HepG2 (cell line): Measurements from ENCODE around the gene SFTPB. TPM values are rescaled to one million over a fixed set of nuclear protein-coding genes. Genes with fewer than 3 reads are reported as not detected.

Experiments used
- AKAP8 ChIP-seq: sonication (generic); formaldehyde crosslinking; IDR thresholded peaks from 2 replicates; pipeline ENCODE4 v1.5.1; 2020; ENCODE audit warnings: mild to moderate bottlenecking, missing genetic modification reagents
- BRD4 ChIP-seq: sonication (generic); formaldehyde crosslinking; IDR thresholded peaks from 2 replicates; pipeline ENCODE4 v1.4.0; 2020; ENCODE audit warnings: missing genetic modification reagents
- CAMTA2 ChIP-seq: sonication (generic); formaldehyde crosslinking; IDR thresholded peaks from 2 replicates; pipeline ENCODE4 v1.4.0; 2020; ENCODE audit warnings: mild to moderate bottlenecking, missing genetic modification reagents, borderline replicate concordance
- CBFB ChIP-seq: sonication (generic); formaldehyde crosslinking; IDR thresholded peaks from 2 replicates; pipeline ENCODE4 v1.4.0; 2020; ENCODE audit warnings: missing genetic modification reagents
- FOXA3 ChIP-seq: IDR thresholded peaks from 2 replicates; pipeline ENCODE4 v1.6.1; 2016; ENCODE audit warnings: missing genetic modification reagents, missing compliant biosample characterization
- GATAD1 ChIP-seq: IDR thresholded peaks from 2 replicates; pipeline ENCODE4 v1.6.1; 2016; ENCODE audit warnings: missing genetic modification reagents, missing compliant biosample characterization
- GATAD2A ChIP-seq: IDR thresholded peaks from 2 replicates; pipeline ENCODE4 v1.6.1; 2016
- GTF2F1 ChIP-seq: fragments of 150-350 bp; IDR thresholded peaks from 2 replicates; pipeline ENCODE4 v1.6.1; 2014; ENCODE audit warnings: low read length
- HOXA3 ChIP-seq: sonication (generic); formaldehyde crosslinking; IDR thresholded peaks from 2 replicates; pipeline ENCODE4 v1.5.0; 2020; ENCODE audit warnings: missing genetic modification reagents
- KDM3A ChIP-seq: IDR thresholded peaks from 2 replicates; pipeline ENCODE4 v1.6.1; 2018; ENCODE audit warnings: low read depth, missing compliant biosample characterization
- RBFOX2 ChIP-seq: fragments of 200-400 bp; formaldehyde crosslinking; IDR thresholded peaks from 2 replicates; pipeline ENCODE4 v1.6.1; 2017; ENCODE audit warnings: low read depth, mild to moderate bottlenecking, low read length
- SAFB2 ChIP-seq: sonication (generic); formaldehyde crosslinking; IDR thresholded peaks from 2 replicates; pipeline ENCODE4 v1.5.1; 2020; ENCODE audit warnings: missing genetic modification reagents, low read depth, mild to moderate bottlenecking, borderline replicate concordance
- SMC3 ChIP-seq: IDR thresholded peaks from 2 replicates; pipeline ENCODE4 v1.6.1; 2011; ENCODE audit warnings: low read length, improper control_type of control experiment
- SSRP1 ChIP-seq: IDR thresholded peaks from 2 replicates; pipeline ENCODE4 v1.6.1; 2016; ENCODE audit warnings: control low read depth
- SYNCRIP ChIP-seq: fragments of 200-400 bp; formaldehyde crosslinking; IDR thresholded peaks from 2 replicates; pipeline ENCODE4 v1.6.1; 2018; ENCODE audit warnings: mild to moderate bottlenecking, low read depth, low read length; ENCODE audit not compliant: insufficient read depth
- ZBTB33 ChIP-seq: sonication (generic); formaldehyde crosslinking; IDR thresholded peaks from 2 replicates; pipeline ENCODE4 v1.4.0; 2020; ENCODE audit warnings: missing genetic modification reagents
- ZFP82 ChIP-seq: sonication (generic); formaldehyde crosslinking; IDR thresholded peaks from 2 replicates; pipeline ENCODE4 v1.5.1; 2020; ENCODE audit warnings: mild to moderate bottlenecking, missing genetic modification reagents, borderline replicate concordance
- ZNF12 ChIP-seq: sonication (generic); formaldehyde crosslinking; IDR thresholded peaks from 2 replicates; pipeline ENCODE4 v1.5.0; 2020; ENCODE audit warnings: missing genetic modification reagents
- ZNF331 ChIP-seq: sonication (generic); formaldehyde crosslinking; IDR thresholded peaks from 2 replicates; pipeline ENCODE4 v1.4.0; 2020; ENCODE audit warnings: missing genetic modification reagents
- ZNF674 ChIP-seq: sonication (generic); formaldehyde crosslinking; IDR thresholded peaks from 2 replicates; pipeline ENCODE4 v1.5.0; 2020; ENCODE audit warnings: low read depth, mild to moderate bottlenecking, missing genetic modification reagents
- ZNF75D ChIP-seq: sonication (generic); formaldehyde crosslinking; IDR thresholded peaks from 2 replicates; pipeline ENCODE4 v1.8.1; 2023; ENCODE audit warnings: missing genetic modification reagents, mild to moderate bottlenecking, borderline replicate concordance
- ZNF777 ChIP-seq: sonication (generic); formaldehyde crosslinking; IDR thresholded peaks from 2 replicates; pipeline ENCODE4 v1.4.0; 2020; ENCODE audit warnings: missing genetic modification reagents
- ZSCAN12 ChIP-seq: sonication (generic); formaldehyde crosslinking; IDR thresholded peaks from 2 replicates; pipeline ENCODE4 v1.9.0; 2021; ENCODE audit warnings: mild to moderate bottlenecking, missing genetic modification reagents
- polyA plus RNA-seq, 8 experiments: library from polyadenylated mRNA; depleted of rRNA in 3 of 8; stranded (reverse) in 7 of 8; unstranded in 1 of 8; fragments of >200 nt; fragmentation: Illumina TruSeq in 4 of 8; extraction: Trizol in 4 of 8; gene quantifications; 2 replicates each; pipeline versions ENCODE4 v1.2.1 to v1.2.3, GENCODE V29; 2011 to 2016; ENCODE audit warnings: low read depth in 4 of 8, missing spikeins in 1 of 8, mixed read lengths in 1 of 8; ENCODE audit not compliant: insufficient read depth in 1 of 8
- total RNA-seq, 5 experiments: library from RNA; depleted of rRNA; stranded (reverse); fragments of >200 nt; fragmentation: Illumina TruSeq; extraction: Trizol; gene quantifications; 2 replicates each; pipeline ENCODE4 v1.2.3, GENCODE V29; 2016; ENCODE audit warnings: low read depth in 1 of 5
- TF ChIP-seq, protein P1 (sequence below): sonication (generic); formaldehyde crosslinking; IDR thresholded peaks from 2 replicates; pipeline ENCODE4 v1.4.0; 2020; ENCODE audit warnings: missing genetic modification reagents
- TF ChIP-seq, protein P2 (sequence below): sonication (generic); formaldehyde crosslinking; IDR thresholded peaks from 2 replicates; pipeline ENCODE4 v1.8.0; 2022; ENCODE audit warnings: mild to moderate bottlenecking, missing genetic modification reagents; ENCODE audit not compliant: insufficient replicate concordance
- TF ChIP-seq, protein P3 (sequence below): IDR thresholded peaks from 2 replicates; pipeline ENCODE4 v1.6.1; 2016; ENCODE audit warnings: low read depth, control low read depth

The SFTPB gene
- total and polyA plus RNA-seq, 2 of the 13 experiments (the other 11 are each of a cell fraction or from before 2014, with no cell fraction given), result not detected

- TF ChIP-seq FOXA3, result peak; percentile 9; the same call in 1 of the 2 replicates
- no peak for TF ChIP-seq SYNCRIP
- TF ChIP-seq, protein P1, sequence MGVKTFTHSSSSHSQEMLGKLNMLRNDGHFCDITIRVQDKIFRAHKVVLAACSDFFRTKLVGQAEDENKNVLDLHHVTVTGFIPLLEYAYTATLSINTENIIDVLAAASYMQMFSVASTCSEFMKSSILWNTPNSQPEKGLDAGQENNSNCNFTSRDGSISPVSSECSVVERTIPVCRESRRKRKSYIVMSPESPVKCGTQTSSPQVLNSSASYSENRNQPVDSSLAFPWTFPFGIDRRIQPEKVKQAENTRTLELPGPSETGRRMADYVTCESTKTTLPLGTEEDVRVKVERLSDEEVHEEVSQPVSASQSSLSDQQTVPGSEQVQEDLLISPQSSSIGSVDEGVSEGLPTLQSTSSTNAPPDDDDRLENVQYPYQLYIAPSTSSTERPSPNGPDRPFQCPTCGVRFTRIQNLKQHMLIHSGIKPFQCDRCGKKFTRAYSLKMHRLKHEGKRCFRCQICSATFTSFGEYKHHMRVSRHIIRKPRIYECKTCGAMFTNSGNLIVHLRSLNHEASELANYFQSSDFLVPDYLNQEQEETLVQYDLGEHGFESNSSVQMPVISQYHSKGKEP (CRISPR knock-in tag), result no peak
- TF ChIP-seq SSRP1 (CRISPR knock-in tag), result no peak
- TF ChIP-seq, protein P2, sequence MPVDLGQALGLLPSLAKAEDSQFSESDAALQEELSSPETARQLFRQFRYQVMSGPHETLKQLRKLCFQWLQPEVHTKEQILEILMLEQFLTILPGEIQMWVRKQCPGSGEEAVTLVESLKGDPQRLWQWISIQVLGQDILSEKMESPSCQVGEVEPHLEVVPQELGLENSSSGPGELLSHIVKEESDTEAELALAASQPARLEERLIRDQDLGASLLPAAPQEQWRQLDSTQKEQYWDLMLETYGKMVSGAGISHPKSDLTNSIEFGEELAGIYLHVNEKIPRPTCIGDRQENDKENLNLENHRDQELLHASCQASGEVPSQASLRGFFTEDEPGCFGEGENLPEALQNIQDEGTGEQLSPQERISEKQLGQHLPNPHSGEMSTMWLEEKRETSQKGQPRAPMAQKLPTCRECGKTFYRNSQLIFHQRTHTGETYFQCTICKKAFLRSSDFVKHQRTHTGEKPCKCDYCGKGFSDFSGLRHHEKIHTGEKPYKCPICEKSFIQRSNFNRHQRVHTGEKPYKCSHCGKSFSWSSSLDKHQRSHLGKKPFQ (CRISPR knock-in tag), result no peak
- no peak for TF ChIP-seq AKAP8 (CRISPR knock-in tag)
- 0 out of 2 replicates have a peak, but pooled peaks have one; percentile 25 for TF ChIP-seq ZNF331 (CRISPR knock-in tag)
- no peak for TF ChIP-seq CBFB (CRISPR knock-in tag)
- TF ChIP-seq ZNF75D (CRISPR knock-in tag), result no peak
- no peak for TF ChIP-seq ZNF777 (CRISPR knock-in tag)
- no peak for TF ChIP-seq HOXA3 (CRISPR knock-in tag)
- TF ChIP-seq, protein P3, sequence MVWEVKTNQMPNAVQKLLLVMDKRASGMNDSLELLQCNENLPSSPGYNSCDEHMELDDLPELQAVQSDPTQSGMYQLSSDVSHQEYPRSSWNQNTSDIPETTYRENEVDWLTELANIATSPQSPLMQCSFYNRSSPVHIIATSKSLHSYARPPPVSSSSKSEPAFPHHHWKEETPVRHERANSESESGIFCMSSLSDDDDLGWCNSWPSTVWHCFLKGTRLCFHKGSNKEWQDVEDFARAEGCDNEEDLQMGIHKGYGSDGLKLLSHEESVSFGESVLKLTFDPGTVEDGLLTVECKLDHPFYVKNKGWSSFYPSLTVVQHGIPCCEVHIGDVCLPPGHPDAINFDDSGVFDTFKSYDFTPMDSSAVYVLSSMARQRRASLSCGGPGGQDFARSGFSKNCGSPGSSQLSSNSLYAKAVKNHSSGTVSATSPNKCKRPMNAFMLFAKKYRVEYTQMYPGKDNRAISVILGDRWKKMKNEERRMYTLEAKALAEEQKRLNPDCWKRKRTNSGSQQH, result 0 out of 2 replicates have a peak, but pooled peaks have one; percentile 40
- TF ChIP-seq ZNF674 (CRISPR knock-in tag), result no peak
- TF ChIP-seq KDM3A (CRISPR knock-in tag), result 0 out of 2 replicates have a peak, but pooled peaks have one; percentile 32
- no peak for TF ChIP-seq BRD4 (CRISPR knock-in tag)
- 0 out of 2 replicates have a peak, but pooled peaks have one; percentile 18 for TF ChIP-seq ZBTB33 (CRISPR knock-in tag)
- TF ChIP-seq GATAD2A (CRISPR knock-in tag), result peak; percentile 39; the same call in 1 of the 2 replicates
- 0 out of 2 replicates have a peak, but pooled peaks have one; percentile 25 for TF ChIP-seq GATAD1 (CRISPR knock-in tag)
- no peak for TF ChIP-seq RBFOX2
- no peak for TF ChIP-seq ZFP82 (CRISPR knock-in tag)
- TF ChIP-seq CAMTA2 (CRISPR knock-in tag), result no peak
- no peak for TF ChIP-seq ZSCAN12 (CRISPR knock-in tag)
- no peak for TF ChIP-seq GTF2F1
- no peak for TF ChIP-seq ZNF12 (CRISPR knock-in tag)
- TF ChIP-seq SAFB2 (CRISPR knock-in tag), result no peak
- TF ChIP-seq SMC3, result peak; percentile 84
Observed at GRCh38 chr2:85707304-85707703, 39.3 kb upstream of the SFTPB start (continued).
